Medulla oblongata (tissue), 1 donor: ENCODE results near the gene E2F7.

Source experiments
- DNase-seq: peaks from one replicate; pipeline ENCODE4 v3.0.0-alpha.2; 2015; ENCODE audit errors: extremely low spot score

The E2F7 gene

DNA sequence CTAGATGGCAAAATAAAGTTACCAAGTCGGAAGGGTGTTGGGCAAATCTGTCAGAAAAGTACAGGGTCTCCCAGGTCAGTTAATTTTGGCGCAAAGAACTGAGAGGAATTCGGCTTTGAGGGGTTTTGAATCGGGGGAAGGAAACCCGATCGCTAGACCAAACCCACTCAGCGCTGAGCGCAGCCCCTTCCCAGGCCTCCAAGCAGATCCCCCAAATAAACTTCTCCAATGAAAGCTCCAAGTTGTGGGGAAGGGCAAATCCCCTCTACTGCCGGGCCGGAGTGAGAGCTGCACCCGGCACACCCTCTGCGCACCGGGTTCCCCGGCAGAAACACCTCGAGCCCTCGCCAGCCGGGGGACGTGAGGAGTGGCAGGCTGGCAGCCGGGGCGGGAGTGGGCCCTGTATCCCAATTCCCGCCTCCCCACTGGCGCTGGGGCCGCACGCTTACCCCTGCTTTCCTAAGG lies 441 bp downstream of the E2F7 start:
- no peak for DNase-seq

DNA sequence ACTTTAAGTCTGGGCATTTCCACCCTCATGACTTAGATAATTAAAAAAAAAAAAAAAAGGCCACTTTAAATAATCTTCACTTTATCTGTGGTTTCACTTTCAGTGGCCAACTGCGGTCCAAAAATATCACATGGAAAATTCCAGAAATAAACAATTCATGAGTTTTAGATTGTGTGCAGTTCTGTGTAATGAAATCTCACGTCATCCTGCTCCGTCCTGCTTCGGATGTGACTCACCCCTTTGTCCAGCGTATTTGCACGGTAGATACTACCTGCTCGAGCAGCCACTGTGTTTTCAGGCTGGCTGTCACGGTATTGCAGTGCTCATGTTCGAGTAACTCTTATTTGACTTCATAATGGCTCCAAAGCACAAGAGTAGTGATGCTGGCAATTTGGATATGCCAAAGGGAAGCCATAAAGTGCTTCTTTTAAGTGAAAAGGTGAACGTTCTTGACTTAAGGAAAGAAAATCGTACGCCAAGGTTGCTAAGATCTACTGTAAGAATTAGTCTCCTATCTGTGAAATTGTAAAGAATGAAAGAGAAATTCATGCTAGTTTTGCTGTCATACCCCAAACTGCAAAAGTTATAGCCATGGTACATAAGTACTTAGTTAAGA lies 2.4 kb downstream of the E2F7 start:
- DNase-seq: no peak

GRCh38 chr12:77062396-77062795 lies 3.0 kb downstream of the E2F7 start:
- no peak for DNase-seq

GRCh38 chr12:77060883-77061240 lies 4.5 kb downstream of the E2F7 start:
- no peak for DNase-seq

GRCh38 chr12:77060136-77060882 lies 5.1 kb downstream of the E2F7 start:
- DNase-seq: peak; percentile 42

DNA sequence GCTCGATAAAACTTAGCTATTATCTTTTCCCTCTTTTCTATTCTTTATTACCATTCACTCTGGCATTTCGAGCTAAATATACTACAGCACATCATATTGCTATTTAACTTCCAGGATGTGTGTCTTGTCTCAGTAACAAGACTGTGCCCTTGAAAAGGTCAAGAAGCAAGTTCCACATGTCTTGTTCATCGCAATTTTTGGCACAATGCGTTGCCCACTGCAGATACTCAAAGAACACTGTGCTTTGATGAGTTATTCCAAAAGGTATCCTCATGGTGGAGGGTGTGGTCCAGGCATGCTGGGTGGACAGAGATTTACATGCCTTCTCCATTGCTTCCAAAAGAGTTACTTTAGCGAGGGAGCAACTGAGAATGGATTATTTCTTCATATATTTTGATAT lies 6.6 kb downstream of the E2F7 start:
- DNase-seq: no peak

GRCh38 chr12:77054851-77055250 lies 10.5 kb downstream of the E2F7 start:
- no peak for DNase-seq

GRCh38 chr12:77053259-77053658 lies 12.1 kb downstream of the E2F7 start:
- DNase-seq: no peak

- peak; percentile 50 for DNase-seq
Observed at GRCh38 chr12:77049767-77050353, 15.5 kb downstream of the E2F7 start.

- DNase-seq: peak; percentile 45
Observed at GRCh38 chr12:77047341-77048109, 17.8 kb downstream of the E2F7 start.

- DNase-seq: no peak
Observed at GRCh38 chr12:77046468-77046867, 18.9 kb downstream of the E2F7 start.

GRCh38 chr12:77045183-77045582 lies 20.2 kb downstream of the E2F7 start:
- DNase-seq: no peak

- no peak for DNase-seq
Observed at GRCh38 chr12:77044721-77045120, 20.6 kb downstream of the E2F7 start.

- no peak for DNase-seq
Observed at GRCh38 chr12:77042833-77043232, 22.5 kb downstream of the E2F7 start.

DNA sequence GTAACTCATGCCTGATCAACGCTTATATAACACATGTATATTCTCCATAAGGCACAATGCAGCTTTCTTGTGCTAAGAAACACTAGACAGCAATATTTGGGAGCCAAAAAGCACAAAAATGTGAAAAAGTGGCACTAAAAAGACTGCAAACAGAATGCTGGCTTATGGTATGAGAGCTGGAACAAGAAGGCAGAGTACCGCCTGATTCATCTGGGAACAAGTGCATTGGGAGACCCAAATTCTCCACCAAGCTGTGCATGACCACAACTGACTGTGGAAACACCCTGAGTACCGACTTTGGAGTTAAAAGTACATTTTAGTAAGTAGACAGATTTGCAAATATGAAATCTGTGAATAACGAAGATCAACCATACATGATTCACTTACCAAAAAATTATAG lies 25.1 kb downstream of the E2F7 start:
- no peak for DNase-seq

GRCh38 chr12:77035226-77035625 lies 30.1 kb downstream of the E2F7 start:
- no peak for DNase-seq

DNA sequence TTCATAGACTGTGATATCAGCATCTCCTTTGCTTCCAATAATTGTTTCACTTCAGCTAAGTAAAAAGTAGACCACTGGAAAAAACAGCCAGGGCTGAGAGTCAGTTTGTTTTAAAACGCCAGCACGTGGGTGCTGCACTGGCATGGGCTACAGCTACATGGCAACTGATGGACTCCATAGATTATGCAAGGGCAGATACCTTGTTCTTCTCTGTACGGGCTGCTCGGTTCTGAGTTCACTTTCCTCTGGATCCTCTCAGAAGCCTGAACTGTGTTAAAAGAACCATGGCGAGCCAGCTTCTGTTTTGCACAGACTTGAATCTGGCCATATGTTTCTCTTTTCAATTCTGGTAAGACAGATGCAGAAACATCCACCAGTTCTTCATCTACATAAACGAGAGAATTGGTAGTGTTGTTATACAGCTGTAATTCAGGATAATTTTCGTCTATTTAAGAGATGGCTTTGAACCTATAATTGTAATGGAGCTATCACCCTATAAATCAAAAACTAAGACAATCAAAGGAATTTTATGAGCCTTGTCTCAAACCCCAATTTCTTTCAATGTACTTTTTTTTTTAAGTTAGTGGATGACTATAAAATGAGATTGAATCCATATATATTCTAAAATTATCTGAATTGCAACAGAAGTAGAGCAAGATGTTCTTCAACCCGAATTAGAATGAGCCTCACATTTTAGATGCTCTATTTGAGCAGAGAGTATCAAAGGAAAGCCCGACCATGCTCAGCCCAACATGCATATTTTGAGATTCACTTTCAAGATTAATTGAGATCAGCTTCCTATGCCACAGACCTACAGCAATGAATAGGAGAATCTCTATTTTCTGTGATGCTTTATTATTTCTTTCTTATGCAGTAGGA lies 31.5 kb downstream of the E2F7 start:
- DNase-seq: no peak

- no peak for DNase-seq
Observed at GRCh38 chr12:77032406-77032805, 33.0 kb downstream of the E2F7 start.

DNA sequence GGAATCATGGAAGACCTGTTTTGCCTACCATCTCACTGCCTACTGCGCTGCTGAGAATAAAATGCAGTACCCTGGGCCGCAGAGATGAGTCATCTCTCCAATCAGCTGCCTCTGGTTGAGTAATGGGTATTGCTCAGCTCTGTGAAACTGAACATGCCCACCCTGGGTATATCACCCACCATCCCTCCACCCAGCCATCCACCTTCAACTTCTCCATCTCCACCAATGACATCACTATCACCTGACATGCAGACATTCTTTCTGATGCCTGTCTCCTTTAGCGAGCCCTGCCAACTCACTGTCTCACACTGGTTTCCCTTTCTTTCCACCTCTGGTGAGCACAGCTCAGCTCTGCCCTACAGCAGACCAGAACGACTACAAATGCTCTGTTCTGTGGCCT lies 33.6 kb downstream of the E2F7 start:
- no peak for DNase-seq

DNA sequence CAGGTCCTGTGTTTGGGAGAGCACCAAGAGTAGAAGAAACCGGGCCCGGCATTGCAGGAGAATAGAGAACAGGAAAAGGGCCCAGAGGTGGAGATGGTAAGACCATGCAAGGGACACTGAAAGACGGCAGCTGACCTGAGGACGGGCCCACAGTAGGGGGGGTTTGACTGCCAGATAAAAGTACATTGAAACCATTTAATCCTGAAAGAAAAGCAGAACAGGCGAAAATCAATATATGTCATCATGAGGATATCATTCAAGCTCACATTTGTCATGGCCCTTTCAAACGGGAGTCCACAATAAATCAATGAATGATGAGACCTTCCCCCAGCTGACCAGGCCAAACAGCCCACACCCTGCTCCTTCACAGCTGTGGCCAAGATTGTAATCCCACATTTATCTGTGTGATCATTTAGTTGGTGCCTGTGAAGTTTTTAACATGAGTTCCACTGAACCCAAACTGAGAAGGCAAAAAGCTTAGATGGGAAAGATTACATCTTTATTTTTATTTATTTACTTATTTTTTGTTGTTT lies 39.5 kb downstream of the E2F7 start:
- DNase-seq: no peak

DNA sequence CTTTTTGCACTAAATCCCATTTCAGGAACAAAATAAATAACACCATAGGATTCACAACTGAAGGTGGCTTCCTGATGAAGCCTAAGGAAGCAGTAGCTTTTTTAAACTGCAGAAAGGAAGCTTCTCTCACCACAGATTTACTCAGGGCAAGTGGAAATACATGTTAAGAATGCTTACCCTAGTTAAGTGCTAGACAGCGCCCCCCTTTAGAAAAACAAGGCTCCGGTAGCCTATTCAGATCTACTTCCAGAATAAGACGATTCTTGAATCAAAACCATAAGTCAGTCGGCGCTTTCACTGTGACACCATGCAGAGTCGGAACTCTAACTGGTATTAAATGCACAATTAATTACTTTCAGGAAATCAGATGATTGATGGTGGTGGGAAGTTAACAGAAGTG lies 41.9 kb downstream of the E2F7 start:
- no peak for DNase-seq
